Body of pancreas (tissue), 4 donors: ENCODE data around the gene ZP1.

Experiments used
- CTCF ChIP-seq, 7 experiments: fragments of 450-650 bp in 4 of 7; fragments of 200-600 bp in 3 of 7; sonication (generic) in 3 of 7; IDR thresholded peaks; one replicate each; pipeline ENCODE4 v1.5.1; 2016 to 2019; ENCODE audit warnings: antibody characterized with exemption in 7 of 7
- POLR2A ChIP-seq, 3 donors: fragments of 450-650 bp; IDR thresholded peaks; one replicate each; pipeline ENCODE4 v1.6.1; 2016; ENCODE audit warnings: antibody characterized with exemption in 3 of 3, mild to moderate bottlenecking in 2 of 3

GRCh38 chr11:60899977-60900376, 32.6 kb downstream of the ZP1 start:
- TF ChIP-seq CTCF (IDR thresholded peaks at IDR 0.05) (no peak), POLR2A (IDR thresholded peaks at IDR 0.05) (no peak)
